Urothelium cell line (cell line): Measurements from ENCODE around the gene ZNF100.
"Not testable (repeated sequence)": the region's sequence is repeated elsewhere in the genome, so short reads cannot be mapped to it uniquely, and the experiment has no call there.

ENCODE experiments used
- DNase-seq: peaks from one replicate; pipeline ENCODE4 v3.0.0; 2011; ENCODE audit warnings: low spot score, mixed read lengths
- FAIRE-seq: peaks from 2 replicates; lab custom pipeline; 2011; peaks lifted over from hg19 to GRCh38; lab: Jason Lieb, UNC

The ZNF100 gene

DNA sequence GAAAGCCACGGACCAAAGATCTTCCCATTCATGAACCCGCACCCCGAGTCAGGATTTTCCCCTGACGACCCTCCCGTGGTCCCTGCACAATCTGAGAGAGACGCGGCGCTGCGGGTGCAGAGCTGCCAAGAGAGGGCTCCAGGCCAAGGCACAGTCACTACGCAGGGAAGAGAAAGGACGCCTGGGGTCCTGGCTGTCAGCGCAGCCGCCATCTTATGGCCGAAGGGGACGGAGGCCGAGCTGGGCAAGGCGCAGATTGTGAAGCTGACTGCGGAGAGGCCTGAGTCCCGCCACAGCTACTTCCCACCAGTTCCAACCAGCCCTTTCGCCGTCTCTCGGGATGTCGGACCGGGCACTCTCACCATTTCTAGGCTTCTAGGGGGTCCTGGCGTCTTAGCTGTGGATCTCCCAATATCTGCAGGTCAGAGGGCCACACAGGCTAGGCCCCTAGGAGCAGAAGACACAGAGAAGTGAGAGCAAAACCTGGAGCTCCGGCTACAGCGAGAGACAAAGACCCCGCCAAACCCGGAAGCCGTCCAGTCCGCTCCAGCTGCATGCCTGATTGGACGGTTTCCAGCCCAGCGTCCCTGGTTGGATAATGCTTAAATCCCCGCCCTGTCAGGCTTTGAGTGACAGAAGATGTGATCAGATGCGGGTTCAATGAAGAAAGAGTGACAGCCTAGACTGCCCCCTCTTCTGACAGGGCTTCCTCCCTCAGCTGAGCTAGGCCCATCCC is at the start of gene ZNF100:
TSS of gene ZNF100 (minus strand) at position 515 of the 736 bp plus-strand sequence. CDS start at position 365, 150 bp downstream.
- no peak for FAIRE-seq
- DNase-seq: peak; percentile 10

DNA sequence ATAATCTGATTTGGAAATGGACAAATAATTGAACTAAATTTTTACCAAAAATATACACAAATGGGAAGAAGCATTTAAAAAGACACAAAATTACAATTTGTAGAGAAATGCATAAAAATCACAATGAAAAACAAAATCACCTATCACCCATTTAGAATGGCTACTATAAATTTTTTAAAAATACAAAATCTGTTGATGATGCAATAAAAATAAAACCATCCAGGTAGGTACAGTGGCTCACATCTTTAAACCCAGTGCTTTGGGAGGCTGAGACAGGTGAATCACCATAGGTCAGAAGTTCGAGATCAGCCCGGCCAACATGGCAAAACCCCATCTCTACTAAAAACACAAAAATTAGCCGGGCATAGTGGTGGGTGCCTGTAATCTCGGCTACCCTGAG is 45.1 kb upstream of the ZNF100 start:
- no peak for FAIRE-seq

GRCh38 chr19:21808400-21809000 is 41.1 kb upstream of the ZNF100 start:
- not testable (repeated sequence) for FAIRE-seq, DNase-seq

More for the DNA sequence above, 45.1 kb upstream of the ZNF100 start:
- DNase-seq: no peak

- FAIRE-seq: no peak
- DNase-seq: no peak
Observed at GRCh38 chr19:21789466-21790085, 22.2 kb upstream of the ZNF100 start.

GRCh38 chr19:21786936-21787335 is 19.6 kb upstream of the ZNF100 start:
- FAIRE-seq: no peak
- DNase-seq: no peak

DNA sequence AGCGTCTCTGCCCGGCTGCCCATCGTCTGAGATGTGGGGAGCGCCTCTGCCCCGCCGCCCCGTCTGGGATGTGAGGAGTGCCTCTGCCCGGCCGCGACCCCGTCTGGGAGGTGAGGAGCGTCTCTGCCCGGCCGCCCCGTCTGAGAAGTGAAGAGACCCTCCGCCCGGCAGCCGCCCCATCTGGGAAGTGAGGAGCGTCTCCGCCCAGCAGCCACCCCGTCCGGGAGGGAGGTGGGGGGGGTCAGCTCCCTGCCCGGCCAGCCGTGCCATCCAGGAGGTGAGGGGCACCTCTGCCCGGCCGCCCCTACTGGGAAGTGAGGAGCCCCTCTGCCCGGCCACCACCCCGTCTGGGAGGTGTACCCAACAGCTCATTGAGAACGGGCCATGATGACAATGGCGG is 8.4 kb upstream of the ZNF100 start:
- FAIRE-seq: not testable (repeated sequence)

GRCh38 chr19:21766705-21767064 is 694 bp downstream of the ZNF100 start:
- FAIRE-seq, DNase-seq: not testable (repeated sequence)

More for the DNA sequence above, 8.4 kb upstream of the ZNF100 start:
- not testable (repeated sequence) for DNase-seq

DNA sequence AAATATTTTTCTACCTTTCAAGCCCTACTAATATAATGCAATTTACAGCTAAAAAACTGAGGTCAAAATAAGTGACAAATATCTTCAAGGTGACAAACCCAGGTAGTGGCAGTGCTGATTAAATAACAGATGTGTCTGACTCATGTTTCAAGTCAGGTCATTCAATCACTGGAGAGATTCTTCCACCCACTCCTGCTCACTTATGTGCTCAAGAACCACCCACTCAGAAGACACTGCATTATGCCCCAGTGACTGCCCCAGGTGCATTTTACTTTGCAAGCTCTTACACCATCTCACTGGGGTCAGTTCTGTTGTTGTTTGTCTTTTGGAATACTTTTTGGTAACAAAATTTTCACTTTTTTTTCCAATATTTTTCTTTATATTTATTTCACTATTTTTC is 2.2 kb downstream of the ZNF100 start:
- DNase-seq (no peak), FAIRE-seq (no peak)

DNA sequence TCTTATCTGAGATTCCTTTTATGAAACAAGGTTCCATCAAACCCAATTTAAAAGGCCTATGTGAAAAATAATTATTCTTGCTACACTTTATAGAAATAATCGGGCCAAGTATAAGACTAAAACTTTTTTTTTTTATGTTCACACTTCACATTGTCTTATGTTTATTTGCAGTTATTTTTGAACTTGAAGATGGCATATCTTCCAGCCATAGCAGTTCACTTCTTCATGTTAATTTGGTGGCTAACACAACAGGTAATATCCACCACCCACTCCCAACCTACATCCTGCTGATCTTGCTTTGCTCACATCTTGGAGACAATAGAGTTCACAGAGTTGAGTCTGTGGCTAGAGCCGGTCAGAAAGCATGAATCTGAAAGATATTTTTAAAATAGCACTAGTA is 5.8 kb downstream of the ZNF100 start:
- not testable (repeated sequence) for FAIRE-seq, DNase-seq

DNA sequence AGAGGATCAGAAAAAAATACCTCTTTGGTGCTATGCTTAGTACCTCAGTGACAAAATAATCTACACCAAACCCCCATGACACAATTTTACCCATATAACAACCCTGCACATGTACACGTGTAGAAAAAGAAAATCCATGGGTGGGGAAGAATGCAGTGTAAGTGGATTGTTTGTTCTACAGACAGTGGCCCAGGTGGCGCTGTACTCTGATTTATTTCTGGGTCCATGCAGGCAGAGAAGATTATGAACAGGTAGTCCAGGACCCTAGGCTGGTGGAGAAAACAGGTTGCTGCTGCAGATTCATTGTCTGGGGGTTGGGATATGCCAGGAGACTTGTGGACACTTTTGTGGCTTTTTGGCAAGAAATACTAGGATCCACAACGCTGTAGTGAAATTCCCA is 9.1 kb downstream of the ZNF100 start:
- no peak for DNase-seq
- no peak for FAIRE-seq

DNA sequence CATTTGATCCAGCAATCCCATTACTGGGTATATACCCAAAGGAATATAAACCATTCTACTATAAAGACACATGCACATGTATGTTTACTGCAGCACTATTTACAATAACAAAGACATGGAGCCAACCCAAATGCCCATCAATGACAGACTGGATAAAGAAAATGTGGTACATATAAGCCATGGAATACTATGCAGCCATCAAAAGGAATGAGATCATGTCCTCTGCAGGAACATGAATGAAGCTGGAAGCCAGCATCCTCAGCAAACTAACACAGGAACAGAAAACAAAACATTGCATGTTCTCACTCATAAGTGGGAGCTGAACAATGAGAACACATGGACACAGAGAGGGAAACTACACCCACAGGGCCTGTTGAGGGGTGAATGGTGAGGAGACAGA is 11.8 kb downstream of the ZNF100 start:
- FAIRE-seq: not testable (repeated sequence)

GRCh38 chr19:21751384-21751783 is 16.0 kb downstream of the ZNF100 start:
- DNase-seq (no peak), FAIRE-seq (no peak)

More for the DNA sequence above, 11.8 kb downstream of the ZNF100 start:
- not testable (repeated sequence) for DNase-seq

GRCh38 chr19:21750586-21751128 is 16.7 kb downstream of the ZNF100 start:
- DNase-seq: no peak
- FAIRE-seq: no peak

GRCh38 chr19:21749090-21749489 is 18.3 kb downstream of the ZNF100 start:
- FAIRE-seq (no peak), DNase-seq (no peak)

DNA sequence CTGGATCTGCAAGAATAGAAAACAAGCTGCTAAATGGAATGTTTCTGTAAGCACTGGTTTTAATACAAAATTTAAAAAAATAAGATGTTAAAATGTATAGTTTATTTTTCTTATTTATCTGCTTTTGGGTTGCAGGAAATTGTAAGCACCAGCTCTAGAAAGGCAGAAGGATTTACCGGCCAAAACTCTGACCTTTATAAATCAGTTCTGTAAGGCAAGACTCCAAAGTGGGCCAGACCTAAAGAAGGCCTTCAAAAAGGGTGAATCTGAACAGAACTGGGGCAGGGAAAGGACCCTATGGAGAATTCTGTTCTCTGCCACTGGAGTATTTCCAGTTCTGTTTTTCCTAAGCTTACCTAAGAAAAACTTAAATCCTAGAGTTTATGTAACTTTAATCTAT is 19.3 kb downstream of the ZNF100 start:
- FAIRE-seq (no peak), DNase-seq (no peak)

- no peak for DNase-seq
- no peak for FAIRE-seq
Observed at GRCh38 chr19:21740559-21740958, 26.8 kb downstream of the ZNF100 start.

DNA sequence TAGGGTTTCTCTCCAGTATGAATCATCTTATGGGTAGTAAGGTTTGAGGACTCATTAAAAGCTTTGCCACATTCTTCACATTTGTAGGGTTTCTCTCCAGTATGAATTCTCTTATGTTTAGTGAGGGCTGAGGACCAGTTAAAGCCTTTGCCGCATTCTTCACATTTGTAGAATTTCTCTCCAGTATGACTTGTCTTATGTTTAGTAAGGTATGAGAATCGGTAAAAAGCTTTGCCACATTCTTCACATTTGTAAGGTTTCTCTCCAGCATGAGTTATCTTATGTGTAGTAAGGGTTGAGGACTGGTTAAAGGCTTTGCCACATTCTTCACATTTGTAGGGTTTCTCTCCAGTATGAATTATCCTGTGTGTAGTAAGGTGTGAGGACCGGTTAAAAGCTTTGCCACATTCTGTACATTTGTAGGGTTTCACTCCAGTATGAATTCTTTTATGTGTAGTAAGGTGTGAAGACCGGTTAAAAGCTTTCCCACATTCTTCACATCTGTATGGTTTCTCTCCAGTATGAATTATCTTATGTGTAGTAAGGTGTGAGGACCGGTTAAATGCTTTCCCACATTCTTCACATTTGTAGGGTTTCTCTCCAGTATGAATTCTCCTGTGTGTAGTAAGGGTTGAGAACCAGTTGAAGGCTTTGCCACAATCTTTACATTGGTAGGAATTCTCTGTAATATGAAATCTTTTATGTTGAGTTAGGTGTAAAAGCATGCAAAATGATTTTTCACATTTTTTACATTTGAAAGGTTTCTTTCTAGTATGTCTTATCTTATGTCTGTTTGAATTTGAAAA is 40.2 kb downstream of the ZNF100 start:
- DNase-seq, FAIRE-seq: not testable (repeated sequence)

DNA sequence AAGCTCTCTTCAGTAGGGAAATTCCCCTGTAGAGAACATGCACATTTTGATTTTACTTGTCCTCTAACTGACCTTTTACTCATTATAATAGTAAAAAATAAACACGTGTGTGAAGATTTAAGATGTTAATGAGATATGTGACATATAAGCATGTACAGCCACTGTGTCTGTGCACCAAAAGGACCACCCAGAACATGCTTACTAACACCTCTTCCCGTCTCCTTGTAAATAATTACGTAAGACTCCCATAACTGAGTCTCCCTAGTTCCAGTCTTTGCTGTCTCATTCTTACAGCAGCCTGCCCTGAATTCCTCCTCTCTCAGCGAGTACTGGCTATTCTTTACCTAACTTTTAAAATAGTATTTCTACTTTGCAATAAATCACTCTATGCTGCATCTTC is 53.6 kb downstream of the ZNF100 start:
- FAIRE-seq (no peak), DNase-seq (no peak)

DNA sequence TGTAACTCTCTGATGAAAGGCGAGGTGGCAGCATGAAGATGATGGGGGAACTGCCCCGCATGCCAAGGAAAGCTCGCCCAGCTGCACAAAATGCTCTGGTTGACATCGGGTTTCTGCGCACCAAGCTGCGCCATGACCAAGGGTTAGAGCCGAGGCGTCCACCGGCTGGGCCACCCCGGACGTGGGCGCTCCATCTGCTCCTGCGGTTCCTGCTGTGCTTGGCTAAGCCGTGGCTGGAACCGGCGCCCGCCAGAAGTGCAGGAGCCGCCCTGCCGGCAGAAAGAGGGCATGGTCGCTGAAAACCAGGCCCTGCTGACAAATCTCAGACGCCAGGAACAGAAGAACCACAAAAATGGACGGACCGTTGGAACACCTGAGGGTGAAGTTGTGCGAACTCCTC is 57.9 kb downstream of the ZNF100 start:
- DNase-seq (no peak), FAIRE-seq (no peak)

DNA sequence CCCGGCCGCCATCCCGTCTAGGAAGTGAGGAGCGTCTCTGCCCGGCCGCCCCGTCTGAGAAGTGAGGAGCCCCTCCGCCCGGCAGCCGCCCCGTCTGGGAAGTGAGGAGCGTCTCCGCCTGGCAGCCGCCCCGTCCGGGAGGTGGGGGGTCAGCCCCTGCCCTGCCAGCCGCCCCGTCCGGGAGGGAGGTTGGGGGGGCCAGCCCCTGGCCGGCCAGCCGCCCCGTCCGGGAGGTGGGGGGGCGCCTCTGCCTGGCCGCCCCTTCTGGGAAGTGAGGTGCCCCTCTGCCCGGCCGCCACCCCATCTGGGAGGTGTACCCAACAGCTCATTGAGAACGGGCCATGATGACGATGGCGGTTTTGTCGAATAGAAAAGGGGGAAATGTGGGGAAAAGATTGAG is 59.5 kb downstream of the ZNF100 start:
- not testable (repeated sequence) for FAIRE-seq, DNase-seq

DNA sequence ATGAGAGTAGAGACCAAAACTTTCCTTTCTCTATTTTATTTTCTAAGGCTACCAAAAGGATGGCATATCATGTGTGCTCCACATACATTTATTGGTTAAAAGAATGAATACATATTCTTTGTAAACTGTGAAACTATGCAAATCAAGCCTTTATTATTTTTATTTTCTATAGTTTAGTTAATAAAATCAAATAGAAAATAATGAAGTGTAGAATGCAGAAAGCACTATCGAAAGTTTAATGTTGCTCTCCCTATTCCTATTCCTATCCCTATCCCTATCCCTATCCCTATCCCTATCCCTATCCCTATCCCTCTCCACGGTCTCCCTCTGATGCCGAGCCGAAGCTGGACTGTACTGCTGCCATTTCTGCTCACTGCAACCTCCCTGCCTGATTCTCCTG is 60.3 kb downstream of the ZNF100 start:
- peak; percentile 42 for FAIRE-seq

More for the DNA sequence above, 60.3 kb downstream of the ZNF100 start:
- DNase-seq: no peak
